Neural progenitor cell (in vitro differentiated cells): ENCODE data around the gene MAGI3. TPM values are rescaled to one million over a fixed set of nuclear protein-coding genes. Genes with fewer than 3 reads are reported as not detected.

Source experiments
- DNase-seq: peaks from one replicate; pipeline ENCODE4 v3.0.0-alpha.2; 2016; ENCODE audit warnings: low spot score
- H2AFZ ChIP-seq: fragments of 200-600 bp; sonication (generic); replicated peaks from 2 replicates; pipeline ENCODE4 v1.6.1; 2016; ENCODE audit warnings: antibody characterized with exemption
- H3F3A ChIP-seq: fragments of 200-600 bp; sonication (generic); 2 replicates; pipeline ENCODE4 v1.6.1; 2016; ENCODE audit warnings: antibody characterized with exemption, low read depth
- H3K27ac ChIP-seq: fragments of 200-600 bp; sonication (generic); 2 replicates; pipeline ENCODE4 v1.5.1; 2016; ENCODE audit warnings: mild to moderate bottlenecking
- H3K27me3 ChIP-seq: fragments of 200-600 bp; sonication (generic); 2 replicates; pipeline ENCODE4 v1.6.1; 2016; ENCODE audit warnings: mild to moderate bottlenecking, moderate library complexity
- H3K36me3 ChIP-seq: fragments of 200-600 bp; sonication (generic); 2 replicates; pipeline ENCODE4 v1.5.1; 2016
- H3K4me1 ChIP-seq: fragments of 200-600 bp; sonication (generic); 2 replicates; pipeline ENCODE4 v1.6.1; 2016; ENCODE audit warnings: mixed run types
- H3K4me2 ChIP-seq: fragments of 200-600 bp; sonication (generic); 2 replicates; pipeline ENCODE4 v1.6.1; 2016
- H3K4me3 ChIP-seq: fragments of 200-600 bp; sonication (generic); 2 replicates; pipeline ENCODE4 v1.5.1; 2016
- H3K79me2 ChIP-seq: fragments of 200-600 bp; sonication (generic); 2 replicates; pipeline ENCODE4 v1.6.1; 2016; ENCODE audit warnings: low read depth
- H3K9ac ChIP-seq: fragments of 200-600 bp; sonication (generic); 2 replicates; pipeline ENCODE4 v1.6.1; 2016
- H3K9me3 ChIP-seq: fragments of 200-600 bp; sonication (generic); 2 replicates; pipeline ENCODE4 v1.5.1; 2016; ENCODE audit warnings: low read depth
- H4K20me1 ChIP-seq: fragments of 200-600 bp; sonication (generic); 2 replicates; pipeline ENCODE4 v1.6.1; 2016; ENCODE audit warnings: low read depth
- H3K27ac Mint-ChIP-seq: 3 replicates; pipeline ENCODE4 v1.8.0; 2021; ENCODE audit warnings: mixed read lengths
- H3K27me3 Mint-ChIP-seq: 2 replicates; pipeline ENCODE4 v1.8.0; 2022; ENCODE audit warnings: low read depth, mild to moderate bottlenecking, inconsistent platforms, moderate library complexity, mixed read lengths; ENCODE audit not compliant: insufficient read depth
- H3K36me3 Mint-ChIP-seq: 3 replicates; pipeline ENCODE4 v1.8.0; 2021; ENCODE audit warnings: mixed read lengths
- H3K4me1 Mint-ChIP-seq: 3 replicates; pipeline ENCODE4 v1.8.0; 2021; ENCODE audit warnings: mixed read lengths
- H3K4me3 Mint-ChIP-seq: 3 replicates; pipeline ENCODE4 v1.8.0; 2021; ENCODE audit warnings: mild to moderate bottlenecking, moderate library complexity, mixed read lengths
- H3K9me3 Mint-ChIP-seq: 3 replicates; pipeline ENCODE4 v1.8.0; 2020; ENCODE audit warnings: mixed read lengths
- CTCF ChIP-seq: fragments of 200-600 bp; sonication (generic); IDR thresholded peaks from 2 replicates; pipeline ENCODE4 v1.5.1; 2017; ENCODE audit warnings: antibody characterized with exemption, mild to moderate bottlenecking
- EZH2 ChIP-seq: fragments of 200-600 bp; sonication (generic); IDR thresholded peaks from 2 replicates; pipeline ENCODE4 v1.6.1; 2017; ENCODE audit warnings: antibody characterized with exemption, mild to moderate bottlenecking, moderate library complexity
- EZH2phosphoT487 ChIP-seq: fragments of 200-600 bp; sonication (generic); IDR thresholded peaks from 2 replicates; pipeline ENCODE4 v1.6.1; 2017; ENCODE audit warnings: antibody characterized with exemption
- total RNA-seq: library from RNA; depleted of rRNA; stranded (reverse); fragments of >200 nt; gene quantifications from 2 replicates; pipeline ENCODE4 v1.2.3, GENCODE V29; 2015; ENCODE audit warnings: low replicate concordance

MAGI3 gene
- total RNA-seq, 1 donor from 2014 or later = 26.9 TPM

GRCh38 chr1:113451710-113452109 lies 61.4 kb downstream of the MAGI3 start:
- no peak overlapping the region for H3K9ac ChIP-seq
- H3K4me1 Mint-ChIP-seq = peaks cover 4% of the 10 kb centered on the region
- peaks cover 19% of the 10 kb centered on the region for H3K4me1 ChIP-seq
- no peak overlapping the region for H3K27ac Mint-ChIP-seq
- no peaks in the 10 kb centered on the region for H3K9me3 ChIP-seq
- peak overlapping the region; percentile 7 for H3K27ac ChIP-seq
- no peak overlapping the region for H3K4me3 ChIP-seq
- H3K4me2 ChIP-seq = peak overlapping the region; percentile 52
- H3K27me3 Mint-ChIP-seq = no peaks in the 10 kb centered on the region
- H3K27me3 ChIP-seq = no peaks in the 10 kb centered on the region
- H3F3A ChIP-seq = peaks cover 3% of the 10 kb centered on the region
- H2AFZ ChIP-seq = no peak overlapping the region
- H4K20me1 ChIP-seq = no peaks in the 10 kb centered on the region
- peaks cover 15% of the 10 kb centered on the region for H3K9me3 Mint-ChIP-seq
- H3K36me3 ChIP-seq = no peaks in the 10 kb centered on the region
- no peak for DNase-seq
- TF ChIP-seq EZH2 (no peak), EZH2phosphoT487 (no peak), CTCF (no peak)
- no peak overlapping the region for H3K4me3 Mint-ChIP-seq
- peaks cover 4% of the 10 kb centered on the region for H3K36me3 Mint-ChIP-seq
- H3K79me2 ChIP-seq = peaks cover 28% of the 10 kb centered on the region

- Histone ChIP-seq H3K4me1 (peaks cover 19% of the 10 kb centered on the region), H3K4me3 (peak overlapping the region; percentile 2), H3K36me3 (no peaks in the 10 kb centered on the region), H3K27ac (no peak overlapping the region), H3K4me2 (peak overlapping the region; percentile 52), H3K27me3 (no peaks in the 10 kb centered on the region), H3K9ac (no peak overlapping the region), H3K9me3 (no peaks in the 10 kb centered on the region), H3K79me2 (peaks cover 28% of the 10 kb centered on the region), H4K20me1 (no peaks in the 10 kb centered on the region), H3F3A (peaks cover 3% of the 10 kb centered on the region), H2AFZ (no peak overlapping the region)
- Mint-ChIP-seq H3K9me3 (peaks cover 15% of the 10 kb centered on the region), H3K36me3 (peaks cover 8% of the 10 kb centered on the region), H3K27me3 (no peaks in the 10 kb centered on the region), H3K4me3 (no peak overlapping the region), H3K4me1 (peaks cover 4% of the 10 kb centered on the region), H3K27ac (no peak overlapping the region)
- peak; percentile 30 for DNase-seq
- TF ChIP-seq EZH2 (no peak), CTCF (peak; percentile 50)
These were observed 62.8 kb downstream of the MAGI3 start for GRCh38 chr1:113452921-113453770.

- peaks cover 3% of the 10 kb centered on the region for H3F3A ChIP-seq
- H2AFZ ChIP-seq = no peak overlapping the region
- Mint-ChIP-seq H3K27me3 (no peaks in the 10 kb centered on the region), H3K9me3 (peaks cover 16% of the 10 kb centered on the region), H3K27ac (no peak overlapping the region), H3K4me3 (no peak overlapping the region), H3K4me1 (peaks cover 4% of the 10 kb centered on the region), H3K36me3 (peaks cover 9% of the 10 kb centered on the region)
- no peaks in the 10 kb centered on the region for H4K20me1 ChIP-seq
- DNase-seq = no peak
- peaks cover 28% of the 10 kb centered on the region for H3K79me2 ChIP-seq
- H3K9ac ChIP-seq = no peak overlapping the region
- H3K4me2 ChIP-seq = no peak overlapping the region
- H3K4me3 ChIP-seq = no peak overlapping the region
- TF ChIP-seq EZH2phosphoT487 (no peak), CTCF (no peak), EZH2 (no peak)
- H3K4me1 ChIP-seq = peaks cover 19% of the 10 kb centered on the region
- H3K9me3 ChIP-seq = no peaks in the 10 kb centered on the region
- no peaks in the 10 kb centered on the region for H3K27me3 ChIP-seq
- no peaks in the 10 kb centered on the region for H3K36me3 ChIP-seq
- H3K27ac ChIP-seq = no peak overlapping the region
These were observed 63.4 kb downstream of the MAGI3 start for GRCh38 chr1:113453771-113454083.
